Measurements from ENCODE around the gene ZNF497.

DNA sequence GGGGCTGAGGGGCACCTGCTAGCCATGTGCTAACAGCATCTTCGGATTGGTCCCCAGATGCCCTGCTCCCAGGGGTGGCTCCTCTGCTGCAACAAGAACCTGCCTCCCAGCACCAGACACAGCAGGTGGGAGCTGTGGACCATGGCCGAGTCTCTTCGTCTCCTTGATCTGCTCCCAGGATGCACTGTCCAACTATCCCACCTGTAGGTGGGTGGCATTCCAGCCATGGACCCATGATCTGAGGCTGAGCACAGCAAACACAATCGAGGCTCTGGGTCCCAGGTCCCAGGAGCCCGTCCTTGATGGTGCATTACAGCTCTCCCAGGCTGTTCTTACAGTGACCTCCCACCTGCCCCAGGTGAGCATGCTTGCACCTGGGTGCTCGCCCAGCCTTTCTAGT lies 16.7 kb upstream of the ZNF497 start:
- TF ChIP-seq, protein P1, sequence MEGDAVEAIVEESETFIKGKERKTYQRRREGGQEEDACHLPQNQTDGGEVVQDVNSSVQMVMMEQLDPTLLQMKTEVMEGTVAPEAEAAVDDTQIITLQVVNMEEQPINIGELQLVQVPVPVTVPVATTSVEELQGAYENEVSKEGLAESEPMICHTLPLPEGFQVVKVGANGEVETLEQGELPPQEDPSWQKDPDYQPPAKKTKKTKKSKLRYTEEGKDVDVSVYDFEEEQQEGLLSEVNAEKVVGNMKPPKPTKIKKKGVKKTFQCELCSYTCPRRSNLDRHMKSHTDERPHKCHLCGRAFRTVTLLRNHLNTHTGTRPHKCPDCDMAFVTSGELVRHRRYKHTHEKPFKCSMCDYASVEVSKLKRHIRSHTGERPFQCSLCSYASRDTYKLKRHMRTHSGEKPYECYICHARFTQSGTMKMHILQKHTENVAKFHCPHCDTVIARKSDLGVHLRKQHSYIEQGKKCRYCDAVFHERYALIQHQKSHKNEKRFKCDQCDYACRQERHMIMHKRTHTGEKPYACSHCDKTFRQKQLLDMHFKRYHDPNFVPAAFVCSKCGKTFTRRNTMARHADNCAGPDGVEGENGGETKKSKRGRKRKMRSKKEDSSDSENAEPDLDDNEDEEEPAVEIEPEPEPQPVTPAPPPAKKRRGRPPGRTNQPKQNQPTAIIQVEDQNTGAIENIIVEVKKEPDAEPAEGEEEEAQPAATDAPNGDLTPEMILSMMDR (IDR thresholded peaks at IDR 0.05; ENCODE audit: poor library complexity): no peak
- TF ChIP-seq EZH2phosphoT487 (IDR thresholded peaks at IDR 0.05; ENCODE audit: low read depth, severe bottlenecking, unreplicated experiment): no peak
- TF ChIP-seq EZH2 (IDR thresholded peaks at IDR 0.05; ENCODE audit: borderline replicate concordance): no peak

Measured in hepatocyte (in vitro differentiated cells).